ENCODE data around the gene ENTREP3. TPM values are rescaled to one million over a fixed set of nuclear protein-coding genes. Genes with fewer than 3 reads are reported as not detected.
"Not testable (repeated sequence)": the region's sequence is repeated elsewhere in the genome, so short reads cannot be mapped to it uniquely, and the experiment has no call there.

ENTREP3 gene
- total and polyA plus RNA-seq, 7 donors, result 17.6 to 61.3 (median 21.3) TPM

- H3K27me3 ChIP-seq (ENCODE audit: insufficient read depth in 3 of 3, low read length in 2 of 3), result no peaks in the 10 kb centered on the region
Measured at GRCh38 chr1:155250633-155251449, 4.4 kb downstream of the ENTREP3 start.

GRCh38 chr1:155250246-155250632 lies 5.0 kb downstream of the ENTREP3 start:
- Histone ChIP-seq H3K4me1 (peaks cover 15% of the 10 kb centered on the region), H3K27me3 (ENCODE audit: insufficient read depth in 3 of 3, low read length in 2 of 3) (no peaks in the 10 kb centered on the region), H3K27ac (no peak overlapping the region), H3K36me3 (ENCODE audit: insufficient read depth in 1 of 2, low read depth in 1 of 2) (peaks cover 0 to 23% of the 10 kb centered on the region in 2 donors), H3K4me3 (peak overlapping the region; percentile 40), H3K9me3 (no peaks in the 10 kb centered on the region)
- no peak for TF ChIP-seq CTCF (IDR thresholded peaks at IDR 0.05)
- ATAC-seq (no peak), DNase-seq (no peak)
- 30 to 36% (median 35%) methylated on average over 17 to 28 of the region's 28 CpGs for WGBS, 3 donors
- intact Hi-C loops (cut with DNase I), result loop anchor here (1.0 to 5.0 kb wide), 4 partner anchors 72 to 342 kb away; partner anchors contain the start of gene RUSC1 (in 1 of the 2)

More at GRCh38 chr1:155250633-155251449, 4.4 kb downstream of the ENTREP3 start:
- peak; percentile 93 to 96 for DNase-seq
- Histone ChIP-seq H3K4me1 (peaks cover 14% of the 10 kb centered on the region), H3K27ac (no peak overlapping the region), H3K36me3 (ENCODE audit: insufficient read depth in 1 of 2, low read depth in 1 of 2) (peaks cover 0 to 23% of the 10 kb centered on the region in 2 donors), H3K9me3 (no peaks in the 10 kb centered on the region), H3K4me3 (peak overlapping the region; percentile 40)
- intact Hi-C loops (cut with DNase I), result loop anchor here (1.0 to 5.0 kb wide), 4 partner anchors 71 to 341 kb away; partner anchors contain the start of gene RUSC1 (in 1 of the 2)
- 22 to 27% (median 24%) methylated on average over 20 to 23 of the region's 23 CpGs for WGBS, 3 donors
- peak; percentile 84 to 91 (median 88) for ATAC-seq
- peak; percentile 99 for TF ChIP-seq CTCF (IDR thresholded peaks at IDR 0.05)

- Histone ChIP-seq H3K36me3 (ENCODE audit: insufficient read depth in 1 of 2, low read depth in 1 of 2) (peaks cover 0 to 23% of the 10 kb centered on the region in 2 donors), H3K9me3 (no peaks in the 10 kb centered on the region), H3K27ac (no peak overlapping the region), H3K4me3 (no peak overlapping the region), H3K4me1 (peaks cover 16% of the 10 kb centered on the region), H3K27me3 (ENCODE audit: insufficient read depth in 3 of 3, low read length in 2 of 3) (no peaks in the 10 kb centered on the region)
- ATAC-seq, result no peak
- TF ChIP-seq CTCF (IDR thresholded peaks at IDR 0.05), result no peak
- intact Hi-C loops (cut with DNase I), result no loop called here
- 86 to 89% (median 88%) methylated on average over 26 of the region's 26 CpGs for WGBS, 3 donors
- no peak for DNase-seq
Measured at GRCh38 chr1:155247667-155248553, 7.4 kb downstream of the ENTREP3 start.

- H3K27ac ChIP-seq; ATAC-seq; intact Hi-C loops (cut with DNase I); H3K9me3 ChIP-seq; H3K4me3 ChIP-seq; H3K27me3 ChIP-seq (ENCODE audit: insufficient read depth in 3 of 3, low read length in 2 of 3); DNase-seq: not testable (repeated sequence)
- H3K36me3 ChIP-seq (ENCODE audit: insufficient read depth in 1 of 2, low read depth in 1 of 2), result peaks cover 0 to 23% of the 10 kb centered on the region in 2 donors
- H3K4me1 ChIP-seq, result peaks cover 16% of the 10 kb centered on the region
- 95 to 98% (median 96%) methylated on average over 3 of the region's 3 CpGs for WGBS, 3 donors
Measured at GRCh38 chr1:155246796-155247195, 8.5 kb downstream of the ENTREP3 start.

GRCh38 chr1:155245163-155245524 lies 10.1 kb downstream of the ENTREP3 start:
- WGBS, 3 donors, result 48 to 57% (median 53%) methylated on average over 8 of the region's 8 CpGs
- DNase-seq (no peak), ATAC-seq (peak; percentile 1 to 5 (median 2))
- peak overlapping the region; percentile 91 for H3K27ac ChIP-seq
- no peaks in the 10 kb centered on the region for H3K9me3 ChIP-seq
- peaks cover 0 to 23% of the 10 kb centered on the region in 2 donors for H3K36me3 ChIP-seq (ENCODE audit: insufficient read depth in 1 of 2, low read depth in 1 of 2)
- intact Hi-C loops (cut with DNase I), result no loop called here
- H3K4me1 ChIP-seq, result peaks cover 16% of the 10 kb centered on the region
- H3K4me3 ChIP-seq, result peak overlapping the region; percentile 69
- TF ChIP-seq CTCF (IDR thresholded peaks at IDR 0.05), result no peak
- no peaks in the 10 kb centered on the region for H3K27me3 ChIP-seq (ENCODE audit: insufficient read depth in 3 of 3, low read length in 2 of 3)

All from psoas muscle (tissue), 8 donors.